ENCODE data around the gene KIR3DL1.

- TF ChIP-seq, protein P1, sequence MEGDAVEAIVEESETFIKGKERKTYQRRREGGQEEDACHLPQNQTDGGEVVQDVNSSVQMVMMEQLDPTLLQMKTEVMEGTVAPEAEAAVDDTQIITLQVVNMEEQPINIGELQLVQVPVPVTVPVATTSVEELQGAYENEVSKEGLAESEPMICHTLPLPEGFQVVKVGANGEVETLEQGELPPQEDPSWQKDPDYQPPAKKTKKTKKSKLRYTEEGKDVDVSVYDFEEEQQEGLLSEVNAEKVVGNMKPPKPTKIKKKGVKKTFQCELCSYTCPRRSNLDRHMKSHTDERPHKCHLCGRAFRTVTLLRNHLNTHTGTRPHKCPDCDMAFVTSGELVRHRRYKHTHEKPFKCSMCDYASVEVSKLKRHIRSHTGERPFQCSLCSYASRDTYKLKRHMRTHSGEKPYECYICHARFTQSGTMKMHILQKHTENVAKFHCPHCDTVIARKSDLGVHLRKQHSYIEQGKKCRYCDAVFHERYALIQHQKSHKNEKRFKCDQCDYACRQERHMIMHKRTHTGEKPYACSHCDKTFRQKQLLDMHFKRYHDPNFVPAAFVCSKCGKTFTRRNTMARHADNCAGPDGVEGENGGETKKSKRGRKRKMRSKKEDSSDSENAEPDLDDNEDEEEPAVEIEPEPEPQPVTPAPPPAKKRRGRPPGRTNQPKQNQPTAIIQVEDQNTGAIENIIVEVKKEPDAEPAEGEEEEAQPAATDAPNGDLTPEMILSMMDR (IDR thresholded peaks at IDR 0.05): no peak
- no peak for TF ChIP-seq POLR2A (IDR thresholded peaks at IDR 0.05)
These were observed 35.1 kb downstream of the KIR3DL1 start for GRCh38 chr19:54851353-54851752.

Measured in uterus (tissue), 2 donors.